HEK293T (cell line): ENCODE measurements around the gene ME3.

Experiments used
- ARNT ChIP-seq: fragments of 450-650 bp; IDR thresholded peaks from 2 replicates; pipeline ENCODE4 v1.6.1; 2017; ENCODE audit warnings: mild to moderate bottlenecking
- BHLHE40 ChIP-seq: fragments of 450-650 bp; IDR thresholded peaks from 2 replicates; pipeline ENCODE4 v1.6.1; 2016; ENCODE audit warnings: mild to moderate bottlenecking, moderate library complexity, borderline replicate concordance
- ELF4 ChIP-seq: fragments of 450-650 bp; IDR thresholded peaks from 2 replicates; pipeline ENCODE4 v1.6.1; 2017; ENCODE audit warnings: antibody characterized with exemption
- FOXA1 ChIP-seq: fragments of 450-650 bp; IDR thresholded peaks from 2 replicates; pipeline ENCODE4 v1.6.1; 2016; ENCODE audit warnings: mild to moderate bottlenecking
- FOXK2 ChIP-seq: fragments of 450-650 bp; IDR thresholded peaks from 2 replicates; pipeline ENCODE4 v1.6.1; 2016; ENCODE audit warnings: mild to moderate bottlenecking
- FOXM1 ChIP-seq: fragments of 450-650 bp; IDR thresholded peaks from 2 replicates; pipeline ENCODE4 v1.6.1; 2017; ENCODE audit warnings: mild to moderate bottlenecking, borderline replicate concordance
- HDGF ChIP-seq: fragments of 450-650 bp; IDR thresholded peaks from 2 replicates; pipeline ENCODE4 v1.6.1; 2017; ENCODE audit warnings: antibody characterized with exemption, borderline replicate concordance
- L3MBTL2 ChIP-seq: fragments of 450-650 bp; conservative IDR thresholded peaks from 2 replicates; pipeline ENCODE4 v1.6.1; 2016; ENCODE audit warnings: mild to moderate bottlenecking
- NFRKB ChIP-seq: fragments of 450-650 bp; IDR thresholded peaks from 2 replicates; pipeline ENCODE4 v1.6.1; 2016; ENCODE audit warnings: mild to moderate bottlenecking, moderate library complexity
- PKNOX1 ChIP-seq: fragments of 450-650 bp; IDR thresholded peaks from 2 replicates; pipeline ENCODE4 v1.6.1; 2016
- SP1 ChIP-seq: fragments of 450-650 bp; IDR thresholded peaks from 2 replicates; pipeline ENCODE4 v1.6.1; 2017
- SUZ12 ChIP-seq: fragments of 450-650 bp; IDR thresholded peaks from 2 replicates; pipeline ENCODE4 v1.6.1; 2016; ENCODE audit warnings: mild to moderate bottlenecking
- TARDBP ChIP-seq: fragments of 450-650 bp; IDR thresholded peaks from 2 replicates; pipeline ENCODE4 v1.6.1; 2016
- ZNF384 ChIP-seq: fragments of 450-650 bp; IDR thresholded peaks from 2 replicates; pipeline ENCODE4 v1.6.1; 2016

- TF ChIP-seq ARNT (no peak), FOXK2 (no peak), SP1 (no peak), ELF4 (no peak), HDGF (no peak), PKNOX1 (no peak), BHLHE40 (no peak), ZNF384 (no peak), FOXM1 (no peak), SUZ12 (no peak), TARDBP (no peak), FOXA1 (no peak), L3MBTL2 (no peak), NFRKB (no peak)
Measured at GRCh38 chr11:86676533-86677154, 4.2 kb upstream of the ME3 start.
